MM.1S (cell line): Measurements from ENCODE around the gene CBFA2T3.

ENCODE experiments used
- EZH2phosphoT487 ChIP-seq: fragments of 300-600 bp; sonication (generic); IDR thresholded peaks from 2 replicates; pipeline ENCODE4 v1.6.1; 2018; ENCODE audit warnings: antibody characterized with exemption, low read length
- TF ChIP-seq, protein P1 (sequence below): fragments of 300-600 bp; sonication (generic); IDR thresholded peaks from 2 replicates; pipeline ENCODE4 v1.5.1; 2016; ENCODE audit warnings: antibody characterized with exemption, low read length, mixed read lengths

DNA sequence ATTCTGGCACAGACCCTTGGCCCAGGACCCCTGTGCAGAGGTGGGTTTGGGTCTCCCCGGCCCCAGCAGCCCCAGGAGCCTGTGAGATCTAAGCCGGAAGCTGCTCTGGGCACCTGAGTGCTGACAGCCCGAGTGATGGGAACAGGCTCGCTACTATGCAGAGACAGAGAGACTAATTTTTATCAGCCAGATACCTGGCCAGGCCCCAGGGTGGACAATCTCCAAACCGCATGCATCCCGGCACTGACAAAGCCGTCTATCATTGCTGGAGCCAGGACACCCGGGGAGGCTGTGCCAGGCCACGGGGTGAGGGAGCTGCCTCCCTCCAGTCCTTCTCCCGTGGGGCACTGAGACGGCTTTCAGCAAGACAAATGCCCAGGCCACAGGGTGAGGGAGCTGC lies 25.0 kb downstream of the CBFA2T3 start:
- TF ChIP-seq, protein P1, sequence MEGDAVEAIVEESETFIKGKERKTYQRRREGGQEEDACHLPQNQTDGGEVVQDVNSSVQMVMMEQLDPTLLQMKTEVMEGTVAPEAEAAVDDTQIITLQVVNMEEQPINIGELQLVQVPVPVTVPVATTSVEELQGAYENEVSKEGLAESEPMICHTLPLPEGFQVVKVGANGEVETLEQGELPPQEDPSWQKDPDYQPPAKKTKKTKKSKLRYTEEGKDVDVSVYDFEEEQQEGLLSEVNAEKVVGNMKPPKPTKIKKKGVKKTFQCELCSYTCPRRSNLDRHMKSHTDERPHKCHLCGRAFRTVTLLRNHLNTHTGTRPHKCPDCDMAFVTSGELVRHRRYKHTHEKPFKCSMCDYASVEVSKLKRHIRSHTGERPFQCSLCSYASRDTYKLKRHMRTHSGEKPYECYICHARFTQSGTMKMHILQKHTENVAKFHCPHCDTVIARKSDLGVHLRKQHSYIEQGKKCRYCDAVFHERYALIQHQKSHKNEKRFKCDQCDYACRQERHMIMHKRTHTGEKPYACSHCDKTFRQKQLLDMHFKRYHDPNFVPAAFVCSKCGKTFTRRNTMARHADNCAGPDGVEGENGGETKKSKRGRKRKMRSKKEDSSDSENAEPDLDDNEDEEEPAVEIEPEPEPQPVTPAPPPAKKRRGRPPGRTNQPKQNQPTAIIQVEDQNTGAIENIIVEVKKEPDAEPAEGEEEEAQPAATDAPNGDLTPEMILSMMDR: no peak
- no peak for TF ChIP-seq EZH2phosphoT487
